IPS-20b (cell line): ENCODE results near the gene SUSD3.
"Not testable (repeated sequence)": the region's sequence is repeated elsewhere in the genome, so short reads cannot be mapped to it uniquely, and the experiment has no call there.

Experiments
- H3K27ac ChIP-seq: one replicate; pipeline ENCODE4 v1.5.1; 2013; ENCODE audit warnings: low read length
- H3K27me3 ChIP-seq: 2 replicates; pipeline ENCODE4 v1.6.1; 2013; ENCODE audit warnings: mild to moderate bottlenecking, low read length, inconsistent platforms; ENCODE audit not compliant: insufficient read depth
- H3K36me3 ChIP-seq: 2 replicates; pipeline ENCODE4 v1.6.1; 2013; ENCODE audit warnings: low read depth, mild to moderate bottlenecking, inconsistent platforms, low read length, moderate library complexity; ENCODE audit not compliant: insufficient read depth
- H3K4me1 ChIP-seq: 2 replicates; pipeline ENCODE4 v1.6.1; 2013; ENCODE audit warnings: mild to moderate bottlenecking, control low read depth, inconsistent platforms, low read length, moderate library complexity; ENCODE audit not compliant: insufficient read depth
- H3K4me3 ChIP-seq: 2 replicates; pipeline ENCODE4 v1.5.1; 2013; ENCODE audit warnings: mild to moderate bottlenecking, low read length, inconsistent platforms
- H3K9ac ChIP-seq: 2 replicates; pipeline ENCODE4 v1.6.1; 2013; ENCODE audit warnings: low read depth, mild to moderate bottlenecking, inconsistent platforms, low read length, moderate library complexity
- H3K9me3 ChIP-seq: 2 replicates; pipeline ENCODE4 v1.6.1; 2013; ENCODE audit warnings: mild to moderate bottlenecking, low read depth, low read length, inconsistent platforms; ENCODE audit not compliant: insufficient read depth

SUSD3 gene

DNA sequence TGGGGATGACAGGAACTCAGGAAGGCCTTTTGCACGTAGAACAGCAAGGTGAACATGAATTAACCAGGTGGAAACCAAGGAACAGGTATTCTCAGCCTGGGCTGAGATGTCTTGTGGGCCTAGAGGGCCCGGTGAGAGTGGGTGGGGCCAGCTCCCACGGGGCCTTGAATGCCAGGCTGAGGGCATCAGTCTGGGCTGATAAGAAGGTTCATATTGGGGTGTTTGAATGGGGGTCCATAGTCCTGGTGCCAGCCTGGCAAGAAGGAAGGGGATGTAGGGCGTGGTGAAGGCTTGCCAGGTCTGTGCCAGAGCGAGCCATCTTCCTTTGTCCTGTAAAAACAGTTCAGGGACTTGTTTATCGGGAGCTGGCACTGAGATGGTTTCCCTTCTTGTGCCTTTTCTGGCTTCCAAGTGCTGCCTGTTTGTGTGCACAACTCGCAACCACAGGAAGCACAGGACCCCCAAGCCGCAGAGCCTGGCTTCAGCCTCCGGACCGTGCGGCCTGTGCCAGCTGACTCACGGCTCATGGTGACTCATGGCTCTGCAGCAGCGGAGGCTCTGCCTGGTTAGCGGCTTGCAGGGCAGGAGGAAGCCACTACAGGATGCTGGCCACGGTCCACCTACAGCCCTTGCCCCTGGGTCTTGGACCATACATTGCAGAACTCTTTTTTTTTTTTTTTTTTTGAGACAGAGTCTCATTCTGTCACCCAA lies 39.9 kb downstream of the SUSD3 start:
- Histone ChIP-seq H3K4me3 (no peak overlapping the region), H3K36me3 (no peaks in the 10 kb centered on the region), H3K9me3 (no peaks in the 10 kb centered on the region), H3K4me1 (peaks cover 5% of the 10 kb centered on the region; the same call in 1 of the 2 replicates), H3K9ac (no peak overlapping the region), H3K27me3 (peaks cover 14% of the 10 kb centered on the region), H3K27ac (no peak overlapping the region)

DNA sequence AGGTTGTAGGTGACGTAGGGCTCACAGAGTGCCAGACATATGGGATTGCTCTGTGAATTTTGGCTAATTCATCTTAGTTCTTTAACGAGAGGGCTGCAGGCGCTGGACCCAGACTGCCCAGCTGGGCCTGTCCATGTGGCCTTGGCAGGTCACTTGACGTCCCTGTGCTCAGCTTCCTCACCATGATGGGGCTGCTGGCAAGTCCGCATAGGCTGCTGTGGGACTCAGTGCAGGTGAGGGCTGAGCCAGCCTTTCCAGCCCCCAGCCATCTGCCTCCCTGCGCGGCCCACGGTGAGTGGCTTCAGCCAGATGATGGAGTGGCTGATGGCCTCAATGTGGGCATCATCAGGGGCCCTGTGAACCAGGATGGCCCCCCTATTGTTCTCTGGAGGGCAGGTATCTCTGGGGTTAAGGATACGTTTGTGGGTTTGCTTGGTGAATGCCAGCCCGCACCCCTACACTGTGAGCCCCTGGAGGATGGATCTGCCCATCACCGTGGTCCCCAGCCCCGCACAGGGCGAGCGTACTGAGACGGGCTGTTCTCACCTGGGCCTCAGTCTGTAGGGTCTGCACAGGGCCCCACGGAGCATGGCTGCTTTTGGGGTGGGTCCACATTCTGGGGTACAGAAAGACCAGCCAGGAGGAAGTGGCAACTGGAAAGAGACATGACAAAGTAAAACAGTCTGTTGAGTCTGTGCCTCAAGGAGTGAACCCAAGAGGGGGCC lies 41.2 kb downstream of the SUSD3 start:
- H3K4me3 ChIP-seq = no peak overlapping the region
- H3K4me1 ChIP-seq = peaks cover 5% of the 10 kb centered on the region; the same call in 1 of the 2 replicates
- no peak overlapping the region for H3K9ac ChIP-seq
- peaks cover 14% of the 10 kb centered on the region for H3K27me3 ChIP-seq
- no peaks in the 10 kb centered on the region for H3K9me3 ChIP-seq
- no peaks in the 10 kb centered on the region for H3K36me3 ChIP-seq
- H3K27ac ChIP-seq = no peak overlapping the region

DNA sequence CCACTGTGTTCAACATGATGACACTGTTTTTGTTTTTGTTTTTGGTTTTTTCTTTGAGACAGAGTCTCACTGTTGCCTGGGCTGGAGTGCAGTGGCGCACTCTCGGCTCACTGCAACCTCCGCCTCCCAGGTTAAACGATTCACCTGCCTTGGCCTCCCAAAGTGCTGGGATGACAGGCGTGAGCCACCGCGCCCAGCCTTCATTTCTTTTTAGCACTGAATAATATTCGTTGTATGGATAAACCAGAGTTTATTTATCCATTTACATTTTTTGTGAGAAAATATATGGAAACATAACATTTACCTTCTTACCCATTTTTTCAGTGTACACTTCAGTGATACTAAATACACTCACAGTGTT lies 41.8 kb downstream of the SUSD3 start:
- Histone ChIP-seq H3K27me3 (peaks cover 14% of the 10 kb centered on the region), H3K9me3 (no peaks in the 10 kb centered on the region), H3K9ac (no peak overlapping the region), H3K4me1 (peaks cover 5% of the 10 kb centered on the region; the same call in 1 of the 2 replicates), H3K27ac (no peak overlapping the region), H3K4me3 (no peak overlapping the region), H3K36me3 (no peaks in the 10 kb centered on the region)

DNA sequence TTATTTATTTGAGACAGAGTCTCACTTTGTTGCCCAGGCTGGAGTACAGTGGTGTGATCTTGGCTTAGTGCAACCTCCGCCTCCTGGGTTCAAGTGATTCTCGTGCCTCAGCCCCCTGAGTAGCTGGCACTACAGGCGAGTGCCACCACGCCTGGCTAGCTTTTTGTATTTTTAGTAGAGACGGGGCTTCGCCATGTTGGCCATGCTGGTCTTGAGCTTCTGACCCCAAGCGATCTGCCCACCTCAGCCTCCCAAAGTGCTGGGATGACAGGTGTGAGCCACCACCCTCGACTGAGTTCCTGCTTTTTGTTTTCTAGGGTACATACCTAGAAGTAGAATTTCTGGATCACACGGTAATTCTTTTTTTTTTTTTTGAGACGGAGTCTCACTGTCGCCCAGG lies 42.6 kb downstream of the SUSD3 start:
- H3K9me3 ChIP-seq, H3K36me3 ChIP-seq, H3K4me1 ChIP-seq, H3K4me3 ChIP-seq, H3K9ac ChIP-seq, H3K27ac ChIP-seq: not testable (repeated sequence)
- peaks cover 14% of the 10 kb centered on the region for H3K27me3 ChIP-seq

DNA sequence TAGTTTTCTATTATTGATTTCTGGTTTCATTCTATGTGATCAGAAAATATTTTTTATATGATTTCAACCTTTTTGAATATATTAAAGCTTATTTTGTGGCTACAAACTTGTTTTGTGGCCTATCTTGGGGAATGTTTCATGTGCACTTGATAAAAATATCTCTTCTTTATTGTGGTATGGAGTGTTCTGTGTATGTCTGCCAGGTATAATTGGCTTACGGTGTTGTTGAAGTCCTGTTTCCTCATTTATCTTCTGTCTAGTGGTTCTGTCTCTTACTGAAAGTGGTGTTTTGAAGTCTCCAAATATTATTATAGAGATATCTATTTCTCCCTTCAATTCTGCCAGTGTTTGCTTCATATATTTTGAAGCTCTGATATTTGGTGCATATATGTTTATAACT lies 47.1 kb downstream of the SUSD3 start:
- H3K9ac ChIP-seq = no peak overlapping the region
- H3K4me1 ChIP-seq = no peaks in the 10 kb centered on the region
- no peaks in the 10 kb centered on the region for H3K9me3 ChIP-seq
- no peak overlapping the region for H3K4me3 ChIP-seq
- no peaks in the 10 kb centered on the region for H3K36me3 ChIP-seq
- H3K27ac ChIP-seq = no peak overlapping the region
- no peaks in the 10 kb centered on the region for H3K27me3 ChIP-seq

DNA sequence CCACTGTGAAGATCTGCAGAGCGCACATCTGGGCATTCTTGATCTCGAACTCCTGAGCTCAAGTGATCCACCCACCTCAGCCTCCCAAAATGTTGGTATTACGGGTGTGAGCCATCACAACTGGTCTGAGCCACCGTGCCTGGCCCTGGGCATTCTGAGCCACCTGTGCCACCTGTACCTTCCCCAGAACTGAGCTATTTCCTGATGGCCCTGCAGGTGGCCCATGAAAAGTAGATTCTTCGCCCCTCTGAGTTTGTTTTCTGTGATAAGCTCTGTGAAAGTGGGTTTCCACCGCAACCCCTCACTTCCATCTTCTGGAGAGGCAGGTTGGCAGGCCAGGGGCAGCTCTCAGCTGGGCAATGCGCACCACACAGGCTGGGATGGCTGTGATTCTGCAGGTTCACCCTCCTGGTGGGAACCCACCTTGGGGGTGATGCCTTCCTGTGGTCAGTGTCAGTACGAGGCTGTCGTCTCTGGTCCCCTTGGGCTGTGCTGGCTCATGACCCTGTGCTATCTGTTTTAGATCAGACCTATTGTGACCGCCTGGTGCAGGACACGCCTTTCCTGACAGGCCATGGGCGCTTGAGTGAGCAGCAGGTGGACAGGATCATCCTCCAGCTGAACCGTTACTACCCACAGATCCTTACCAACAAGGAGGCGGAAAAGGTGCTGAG lies 48.8 kb downstream of the SUSD3 start:
- no peak overlapping the region for H3K27ac ChIP-seq
- no peaks in the 10 kb centered on the region for H3K4me1 ChIP-seq
- H3K27me3 ChIP-seq = no peaks in the 10 kb centered on the region
- no peaks in the 10 kb centered on the region for H3K36me3 ChIP-seq
- no peak overlapping the region for H3K9ac ChIP-seq
- H3K4me3 ChIP-seq = no peak overlapping the region
- H3K9me3 ChIP-seq = no peaks in the 10 kb centered on the region

DNA sequence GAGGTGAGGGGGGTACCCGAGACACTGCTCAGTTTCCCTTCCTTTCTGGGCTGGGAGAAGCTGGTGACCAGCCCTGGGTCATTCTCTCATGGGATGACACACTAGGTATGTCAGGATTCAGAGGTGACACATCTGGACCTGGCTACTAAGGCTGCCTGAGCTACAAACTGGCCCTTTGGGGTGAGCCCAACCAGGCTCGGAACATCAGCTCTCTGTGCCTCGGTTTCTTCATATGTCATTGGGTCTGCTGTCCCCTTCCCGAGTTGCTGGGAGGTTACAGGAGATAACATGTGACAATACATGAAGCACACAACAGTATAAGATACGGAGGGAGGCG lies 49.3 kb downstream of the SUSD3 start:
- Histone ChIP-seq H3K9ac (no peak overlapping the region), H3K27me3 (no peaks in the 10 kb centered on the region), H3K4me3 (no peak overlapping the region), H3K4me1 (no peaks in the 10 kb centered on the region), H3K27ac (no peak overlapping the region), H3K36me3 (no peaks in the 10 kb centered on the region), H3K9me3 (no peaks in the 10 kb centered on the region)

DNA sequence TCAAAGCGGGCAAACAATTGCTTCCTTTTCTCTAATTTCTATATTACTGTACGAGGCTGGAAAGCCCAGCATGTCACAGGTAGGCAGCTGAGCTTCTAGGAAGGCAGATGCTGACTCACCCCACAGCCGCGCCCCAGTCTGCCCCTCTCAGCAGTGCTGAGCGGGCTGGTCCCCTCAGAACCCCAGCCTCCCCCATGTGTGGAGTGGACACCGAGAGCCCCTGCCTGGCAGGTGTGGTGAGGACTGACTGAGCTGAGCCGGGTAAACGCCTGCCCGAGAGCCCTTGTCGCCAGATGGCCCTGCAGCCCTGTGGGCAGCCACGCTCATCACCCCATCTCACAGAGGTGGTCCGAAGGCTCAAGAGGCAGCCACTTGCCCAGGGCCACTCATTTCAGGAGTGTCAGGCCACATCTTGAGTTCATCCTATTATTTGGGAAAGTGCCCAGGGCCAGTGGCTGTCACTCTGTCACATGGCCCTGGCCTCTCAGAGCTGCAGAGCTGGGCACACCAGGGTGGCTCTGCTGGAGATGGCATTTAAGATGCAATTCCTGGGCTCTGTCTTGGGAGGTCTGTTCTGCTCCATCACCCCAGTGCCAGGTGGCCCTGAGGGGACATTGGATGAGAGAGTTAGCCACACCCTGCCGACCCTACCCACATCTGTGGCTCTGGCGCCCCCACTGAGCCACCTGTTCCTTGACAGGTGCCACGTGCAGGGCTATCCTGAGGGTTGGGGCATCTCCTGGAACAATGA lies 50.0 kb downstream of the SUSD3 start:
- Histone ChIP-seq H3K9ac (no peak overlapping the region), H3K36me3 (no peaks in the 10 kb centered on the region), H3K27me3 (no peaks in the 10 kb centered on the region), H3K4me1 (no peaks in the 10 kb centered on the region), H3K27ac (no peak overlapping the region), H3K4me3 (no peak overlapping the region), H3K9me3 (no peaks in the 10 kb centered on the region)

DNA sequence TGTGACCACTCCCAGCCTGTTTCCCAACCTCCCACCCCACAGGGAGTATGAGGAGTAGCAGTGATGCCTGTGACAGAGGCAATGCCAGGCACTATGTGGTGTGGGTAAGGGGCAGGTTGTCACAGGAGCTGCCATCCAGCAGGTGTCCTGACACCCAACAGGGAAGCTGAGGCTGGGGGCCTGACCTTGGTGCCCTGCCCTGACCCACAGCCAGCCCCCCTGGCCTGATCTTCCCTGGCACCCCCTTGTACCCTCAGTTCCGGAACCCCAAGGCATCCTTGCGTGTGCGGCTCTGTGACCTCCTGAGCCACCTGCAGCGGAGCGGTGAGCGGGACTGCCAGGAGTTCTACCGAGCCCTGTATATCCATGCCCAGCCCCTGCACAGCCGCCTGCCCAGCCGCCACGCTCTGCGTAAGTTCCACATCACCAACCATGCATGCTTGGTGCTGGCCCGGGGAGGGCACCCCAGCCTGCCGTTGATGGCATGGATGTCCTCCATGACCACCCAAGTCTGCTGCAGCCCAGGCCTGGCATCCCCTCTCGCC lies 51.9 kb downstream of the SUSD3 start:
- H3K9me3 ChIP-seq = no peaks in the 10 kb centered on the region
- no peaks in the 10 kb centered on the region for H3K36me3 ChIP-seq
- no peaks in the 10 kb centered on the region for H3K27me3 ChIP-seq
- no peak overlapping the region for H3K9ac ChIP-seq
- H3K4me1 ChIP-seq = no peaks in the 10 kb centered on the region
- no peak overlapping the region for H3K4me3 ChIP-seq
- no peak overlapping the region for H3K27ac ChIP-seq

DNA sequence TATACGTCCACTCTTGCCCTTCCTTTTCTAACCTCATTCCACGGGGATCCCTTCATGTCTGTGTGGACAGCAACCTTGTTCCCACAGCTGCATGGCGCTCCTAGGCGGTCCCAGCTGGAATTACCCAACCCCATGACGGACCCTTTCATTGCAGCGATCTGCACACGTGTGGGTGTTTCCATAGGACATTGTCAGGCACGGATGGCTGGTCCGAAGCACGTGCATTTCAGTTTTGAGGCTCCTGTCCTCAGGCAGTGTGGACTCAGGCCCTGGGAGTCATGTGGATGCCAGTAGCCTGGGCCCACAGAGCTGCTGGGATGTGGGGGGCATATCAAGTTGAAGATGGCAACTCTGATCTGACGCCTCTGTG lies 52.5 kb downstream of the SUSD3 start:
- H3K4me1 ChIP-seq = peaks cover under 1% of the 10 kb centered on the region; the same call in 1 of the 2 replicates
- H3K27ac ChIP-seq = no peak overlapping the region
- no peaks in the 10 kb centered on the region for H3K9me3 ChIP-seq
- H3K4me3 ChIP-seq = no peak overlapping the region
- no peaks in the 10 kb centered on the region for H3K27me3 ChIP-seq
- no peaks in the 10 kb centered on the region for H3K36me3 ChIP-seq
- H3K9ac ChIP-seq = no peak overlapping the region

DNA sequence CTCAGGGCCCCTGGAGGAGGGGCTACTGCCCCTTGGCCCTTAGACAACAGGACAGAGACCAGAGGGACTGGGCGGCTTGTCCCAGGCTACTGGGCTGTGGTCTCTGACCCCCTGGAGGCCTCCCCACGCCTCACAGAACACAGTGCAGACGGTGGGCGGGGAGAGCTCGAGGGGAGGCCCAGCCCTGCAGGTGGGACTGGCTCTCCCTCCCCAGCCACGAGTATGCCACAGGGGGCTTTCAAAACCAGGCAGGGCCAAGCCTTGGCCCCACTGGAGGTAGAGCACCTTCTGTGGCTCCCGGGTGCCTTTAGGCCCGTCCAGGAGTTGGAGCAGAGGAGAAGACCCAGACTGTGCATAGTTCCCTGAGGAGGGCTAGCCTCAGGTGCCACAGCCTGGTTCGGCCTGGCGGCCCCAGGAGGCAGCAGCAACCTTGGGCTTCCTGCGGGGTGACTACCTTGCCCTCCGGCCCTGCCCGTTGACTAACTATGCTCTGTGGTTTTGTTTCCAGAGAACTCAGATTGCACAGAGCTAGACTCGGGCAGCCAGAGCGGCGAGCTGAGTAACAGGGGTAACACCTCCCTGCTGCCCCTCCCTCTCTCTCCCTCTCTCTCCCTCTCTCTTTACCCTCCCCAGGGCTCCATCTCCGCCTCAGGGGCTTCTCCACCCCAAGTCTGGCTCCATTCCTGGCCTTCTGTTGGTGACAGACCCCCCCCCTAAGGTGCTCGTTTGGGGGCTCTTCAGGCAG lies 53.0 kb downstream of the SUSD3 start:
- Histone ChIP-seq H3K9me3 (no peaks in the 10 kb centered on the region), H3K27me3 (no peaks in the 10 kb centered on the region), H3K36me3 (no peaks in the 10 kb centered on the region), H3K4me3 (no peak overlapping the region), H3K9ac (no peak overlapping the region), H3K4me1 (peaks cover 6% of the 10 kb centered on the region; the same call in 1 of the 2 replicates), H3K27ac (no peak overlapping the region)
